Endothelial cell of umbilical vein (primary cell): ENCODE measurements around the gene JUP. TPM values are rescaled to one million over a fixed set of nuclear protein-coding genes. Genes with fewer than 3 reads are reported as not detected.

ENCODE experiments used
- BruUV-seq: library from RNA; stranded (reverse); fragments of 400-500 nt; replicated peaks from 2 replicates; lab custom pipeline; 2021; lab: Mats Ljungman, UMichigan
- CTCF ChIA-PET: fragments of 300-600, 350-600 bp; sonication (Branson Sonifier 250); formaldehyde crosslinking; loops from one replicate; lab custom pipeline; 2021; ENCODE audit warnings: antibody characterized with exemption, inconsistent platforms; lab: Charles Lee
- POLR2A ChIA-PET: fragments of 300-600, 350-600 bp; sonication (Branson Sonifier 250); formaldehyde crosslinking; loops from one replicate; lab custom pipeline; 2021; ENCODE audit warnings: antibody characterized with exemption, inconsistent platforms; lab: Charles Lee
- DNase-seq: peaks from one replicate; pipeline ENCODE4 v3.0.0-alpha.2; 2011; ENCODE audit warnings: low read depth, low spot score
- FAIRE-seq: peaks from 2 replicates; lab custom pipeline; 2011; peaks lifted over from hg19 to GRCh38; lab: Jason Lieb, UNC
- H2AFZ ChIP-seq: 2 replicates; pipeline ENCODE4 v1.6.0; 2012; ENCODE audit warnings: low read depth, low read length, control low read depth, inconsistent platforms
- H3K27ac ChIP-seq: 2 replicates; pipeline ENCODE4 v1.5.1; 2011; ENCODE audit warnings: low read depth, mild to moderate bottlenecking, control low read depth, low read length, moderate library complexity; ENCODE audit not compliant: insufficient read depth
- H3K27me3 ChIP-seq, 2 experiments: 2 replicates each; pipeline versions ENCODE4 v1.6.0 to v1.6.1; 2011; ENCODE audit warnings: low read length in 2 of 2, mixed read lengths in 1 of 2; ENCODE audit not compliant: control insufficient read depth in 2 of 2, insufficient read depth in 2 of 2
- H3K36me3 ChIP-seq, 2 experiments: 2 replicates in 1 of 2; 3 replicates in 1 of 2; pipeline ENCODE4 v1.5.1; 2011; ENCODE audit warnings: low read length in 2 of 2, mild to moderate bottlenecking in 1 of 2, moderate library complexity in 1 of 2; ENCODE audit not compliant: control insufficient read depth in 2 of 2, insufficient read depth in 2 of 2; ENCODE audit errors: extremely low read depth in 1 of 2
- H3K4me1 ChIP-seq: 3 replicates; pipeline ENCODE4 v1.5.1; 2011; ENCODE audit warnings: mild to moderate bottlenecking, low read length; ENCODE audit not compliant: control insufficient read depth, insufficient read depth; ENCODE audit errors: extremely low read depth
- H3K4me2 ChIP-seq: 2 replicates; pipeline ENCODE4 v1.6.1; 2011; ENCODE audit warnings: low read length, control low read depth, mixed read lengths; ENCODE audit not compliant: insufficient read depth
- H3K4me3 ChIP-seq, 3 experiments: fragments of 200-600 bp in 1 of 3; sonication (generic), shearing (Covaris generic) in 1 of 3; replicated peaks in 1 of 3; 2 replicates each; pipeline ENCODE4 v1.5.1; 2011 to 2016; ENCODE audit warnings: control low read depth in 3 of 3, low read length in 3 of 3, mild to moderate bottlenecking in 2 of 3, inconsistent platforms in 1 of 3, low read depth in 1 of 3, moderate library complexity in 1 of 3; ENCODE audit not compliant: insufficient read depth in 1 of 3
- H3K79me2 ChIP-seq: 2 replicates; pipeline ENCODE4 v1.6.0; 2012; ENCODE audit warnings: low read length, inconsistent platforms; ENCODE audit not compliant: control insufficient read depth, insufficient read depth
- H3K9ac ChIP-seq: replicated peaks from 2 replicates; pipeline ENCODE3; 2011; ENCODE audit warnings: low read length, control low read depth; ENCODE audit not compliant: insufficient read depth; ENCODE audit errors: extremely low read depth
- H3K9me1 ChIP-seq: replicated peaks from 3 replicates; pipeline ENCODE4 v1.6.0; 2011; ENCODE audit warnings: mild to moderate bottlenecking, low read length; ENCODE audit not compliant: control insufficient read depth, insufficient read depth; ENCODE audit errors: extremely low read depth
- H3K9me3 ChIP-seq: replicated peaks from 2 replicates; pipeline ENCODE4 v1.5.1; 2012; ENCODE audit warnings: low read length, inconsistent platforms; ENCODE audit not compliant: control insufficient read depth, insufficient read depth
- H4K20me1 ChIP-seq: replicated peaks from 2 replicates; pipeline ENCODE3; 2011; ENCODE audit warnings: mild to moderate bottlenecking, low read length; ENCODE audit not compliant: control insufficient read depth, insufficient read depth; ENCODE audit errors: extremely low read depth
- EZH2 ChIP-seq: IDR thresholded peaks from 2 replicates; pipeline ENCODE4 v1.6.1; 2012; ENCODE audit warnings: borderline replicate concordance, low read depth, mild to moderate bottlenecking, moderate library complexity, low read length, inconsistent platforms; ENCODE audit not compliant: severe bottlenecking
- MYC ChIP-seq: IDR thresholded peaks from one replicate; pipeline ENCODE4 v1.6.1; 2011; ENCODE audit warnings: mild to moderate bottlenecking, low read depth, low read length
- POLR2A ChIP-seq: IDR thresholded peaks from 2 replicates; pipeline ENCODE4 v1.6.1; 2012; ENCODE audit warnings: low read depth, mild to moderate bottlenecking, control low read depth, low read length
- POLR2AphosphoS5 ChIP-seq: IDR thresholded peaks from 2 replicates; pipeline ENCODE4 v1.6.1; 2012; ENCODE audit warnings: low read depth, mild to moderate bottlenecking, control low read depth, low read length, moderate library complexity; ENCODE audit not compliant: insufficient read depth
- dilution Hi-C: fragments of 300-500 bp; cut with MboI; formaldehyde crosslinking; loops from one replicate; pipeline ENCODE4 v1.15.0; 2019; ENCODE audit warnings: low sequenced_read_pairs; ENCODE audit not compliant: extremely low pct_ligation_motif_present
- intact Hi-C: fragments of 100-400 bp; cut with micrococcal nuclease; formaldehyde crosslinking; loops from one replicate; pipeline ENCODE4 v1.10.0; 2022
- polyA plus RNA-seq, 4 experiments: library from polyadenylated mRNA; depleted of rRNA in 3 of 4; stranded (reverse) in 3 of 4; unstranded in 1 of 4; fragments of >200 nt; gene quantifications; 2 replicates each; pipeline versions ENCODE4 v1.2.1 to v1.2.3, GENCODE V29; 2011 to 2012; ENCODE audit warnings: missing spikeins in 1 of 4
- total RNA-seq: library from RNA; stranded (reverse); gene quantifications from 2 replicates; pipeline ENCODE4 v1.2.3, GENCODE V29; 2021
- TF ChIP-seq, protein P1 (sequence below): IDR thresholded peaks from 2 replicates; pipeline ENCODE4 v1.6.1; 2011; ENCODE audit not compliant: insufficient read depth, insufficient read length
- TF ChIP-seq, protein P2 (sequence below), 2 donors: IDR thresholded peaks; 1 replicate in 1 of 2; 2 replicates in 1 of 2; pipeline ENCODE4 v1.5.1; 2011; ENCODE audit warnings: low read length in 2 of 2, mild to moderate bottlenecking in 2 of 2, moderate library complexity in 2 of 2, control low read depth in 1 of 2, inconsistent platforms in 1 of 2, low read depth in 1 of 2; ENCODE audit not compliant: insufficient read depth in 1 of 2; ENCODE audit errors: extremely low read depth in 1 of 2

JUP gene
- total and polyA plus RNA-seq, 2 donors (not counting 3 experiments of a cell fraction or from before 2014, with no cell fraction given): 98.0 to 171 TPM

DNA sequence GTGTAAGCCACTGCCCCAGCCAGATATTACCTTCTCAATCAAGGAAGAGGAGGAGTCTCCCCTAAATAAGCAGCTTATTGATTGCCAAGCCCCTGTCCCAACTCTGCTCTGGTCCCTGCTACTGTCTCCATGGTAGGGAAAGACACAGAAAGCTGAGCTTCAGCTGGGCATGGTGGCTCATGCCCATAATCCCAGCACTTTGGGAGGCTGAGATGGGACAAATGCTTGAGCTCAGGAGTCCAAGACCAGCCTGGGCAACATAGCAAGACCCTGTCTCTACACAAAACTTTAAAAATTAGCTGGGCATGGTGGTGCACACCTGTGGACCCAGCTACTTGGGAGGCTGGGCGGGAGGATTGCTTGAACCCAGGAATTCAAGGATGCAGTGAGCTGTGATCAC is 6.6 kb downstream of the JUP start:
- Histone ChIP-seq H3K4me2 (no peak overlapping the region), H3K4me3 (no peak overlapping the region), H3K27me3 (no peaks in the 10 kb centered on the region), H3K4me1 (peaks cover 31% of the 10 kb centered on the region), H3K79me2 (no peaks in the 10 kb centered on the region), H2AFZ (no peak overlapping the region), H3K27ac (no peak overlapping the region), H3K9me1 (no peaks in the 10 kb centered on the region), H3K9ac (no peak overlapping the region), H3K36me3 (peaks cover 0 to 6% of the 10 kb centered on the region in 2 experiments), H4K20me1 (no peaks in the 10 kb centered on the region), H3K9me3 (no peaks in the 10 kb centered on the region)
- TF ChIP-seq EZH2 (no peak), POLR2A (no peak), POLR2AphosphoS5 (no peak), MYC (no peak)
- TF ChIP-seq, protein P1, sequence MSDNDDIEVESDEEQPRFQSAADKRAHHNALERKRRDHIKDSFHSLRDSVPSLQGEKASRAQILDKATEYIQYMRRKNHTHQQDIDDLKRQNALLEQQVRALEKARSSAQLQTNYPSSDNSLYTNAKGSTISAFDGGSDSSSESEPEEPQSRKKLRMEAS: no peak
- TF ChIP-seq, protein P2, sequence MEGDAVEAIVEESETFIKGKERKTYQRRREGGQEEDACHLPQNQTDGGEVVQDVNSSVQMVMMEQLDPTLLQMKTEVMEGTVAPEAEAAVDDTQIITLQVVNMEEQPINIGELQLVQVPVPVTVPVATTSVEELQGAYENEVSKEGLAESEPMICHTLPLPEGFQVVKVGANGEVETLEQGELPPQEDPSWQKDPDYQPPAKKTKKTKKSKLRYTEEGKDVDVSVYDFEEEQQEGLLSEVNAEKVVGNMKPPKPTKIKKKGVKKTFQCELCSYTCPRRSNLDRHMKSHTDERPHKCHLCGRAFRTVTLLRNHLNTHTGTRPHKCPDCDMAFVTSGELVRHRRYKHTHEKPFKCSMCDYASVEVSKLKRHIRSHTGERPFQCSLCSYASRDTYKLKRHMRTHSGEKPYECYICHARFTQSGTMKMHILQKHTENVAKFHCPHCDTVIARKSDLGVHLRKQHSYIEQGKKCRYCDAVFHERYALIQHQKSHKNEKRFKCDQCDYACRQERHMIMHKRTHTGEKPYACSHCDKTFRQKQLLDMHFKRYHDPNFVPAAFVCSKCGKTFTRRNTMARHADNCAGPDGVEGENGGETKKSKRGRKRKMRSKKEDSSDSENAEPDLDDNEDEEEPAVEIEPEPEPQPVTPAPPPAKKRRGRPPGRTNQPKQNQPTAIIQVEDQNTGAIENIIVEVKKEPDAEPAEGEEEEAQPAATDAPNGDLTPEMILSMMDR (IDR thresholded peaks at IDR 0.05; ENCODE audit: extremely low read depth in 1 of 2, insufficient read depth in 1 of 2, low read depth in 1 of 2, low read length in 2 of 2): no peak
- intact Hi-C loops (no loop called here), dilution Hi-C loops (no loop called here)
- DNase-seq (no peak), FAIRE-seq (no peak)
- BruUV-seq: no TSS peak
- ChIA-PET CTCF (interaction anchor here (4.2 kb wide), 1 partner anchor 21 kb away, joined by 67 read pairs; no protein-coding TSS in a partner anchor), POLR2A (interaction anchor here (1.6 kb wide), 1 partner anchor 14 kb away, joined by 3 read pairs; no protein-coding TSS in a partner anchor)
